Stimulated activated naive CD8-positive, alpha-beta T cell treated with anti-CD3 and anti-CD28 coated beads, Interleukin-15, Interleukin-2, amounts not matched to agents 100 ng/mL and 50 ng/mL, for 24 hours (primary cell): ENCODE data around the gene NPHP4.
"Not testable (repeated sequence)": the region's sequence is repeated elsewhere in the genome, so short reads cannot be mapped to it uniquely, and the experiment has no call there.

Experiments
- H3K27ac Mint-ChIP-seq: one replicate; pipeline ENCODE4 v1.8.0; 2021; ENCODE audit warnings: mild to moderate bottlenecking, mixed read lengths
- H3K27me3 Mint-ChIP-seq: one replicate; pipeline ENCODE4 v1.8.0; 2021; ENCODE audit warnings: mixed read lengths
- H3K36me3 Mint-ChIP-seq: one replicate; pipeline ENCODE4 v1.8.0; 2021; ENCODE audit warnings: low read depth, mixed read lengths
- H3K4me1 Mint-ChIP-seq: one replicate; pipeline ENCODE4 v1.8.0; 2021; ENCODE audit warnings: low read depth, mixed read lengths
- H3K4me3 Mint-ChIP-seq: one replicate; pipeline ENCODE4 v1.8.0; 2021; ENCODE audit warnings: mild to moderate bottlenecking, mixed read lengths
- H3K9me3 Mint-ChIP-seq: one replicate; pipeline ENCODE4 v1.8.0; 2021; ENCODE audit warnings: mixed read lengths

NPHP4 gene

DNA sequence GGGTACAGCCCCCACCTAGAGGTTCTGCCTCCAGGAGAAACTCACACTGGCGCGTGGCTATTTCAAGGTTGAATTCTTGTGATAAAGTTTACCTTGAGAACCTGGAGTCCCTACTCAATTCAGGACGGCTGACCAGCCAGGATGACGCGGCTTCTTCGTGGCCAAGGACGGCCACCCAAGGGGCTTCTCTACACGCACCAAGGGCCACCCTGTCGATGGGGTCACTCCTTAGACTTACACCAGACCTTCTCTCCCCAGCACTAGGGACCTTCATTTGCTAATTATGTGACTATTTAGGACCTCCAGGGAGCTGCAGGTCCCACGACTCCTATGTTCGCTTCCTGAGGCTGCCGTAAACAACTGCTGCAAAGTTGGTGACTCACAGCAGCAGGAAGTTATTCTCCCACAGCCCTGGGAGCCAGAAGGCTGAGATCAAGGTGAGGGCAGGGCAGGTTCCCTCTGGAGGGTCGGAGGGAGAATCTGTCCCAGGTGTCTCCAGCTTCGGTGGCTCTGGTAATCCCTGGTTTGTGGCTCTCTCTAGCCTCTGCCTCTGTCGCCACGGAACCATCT, 135.9 kb downstream of the NPHP4 start:
- Mint-ChIP-seq H3K36me3 (no peaks in the 10 kb centered on the region), H3K4me1 (no peaks in the 10 kb centered on the region), H3K9me3 (no peaks in the 10 kb centered on the region), H3K27me3 (no peaks in the 10 kb centered on the region), H3K4me3 (no peak overlapping the region), H3K27ac (no peak overlapping the region)

DNA sequence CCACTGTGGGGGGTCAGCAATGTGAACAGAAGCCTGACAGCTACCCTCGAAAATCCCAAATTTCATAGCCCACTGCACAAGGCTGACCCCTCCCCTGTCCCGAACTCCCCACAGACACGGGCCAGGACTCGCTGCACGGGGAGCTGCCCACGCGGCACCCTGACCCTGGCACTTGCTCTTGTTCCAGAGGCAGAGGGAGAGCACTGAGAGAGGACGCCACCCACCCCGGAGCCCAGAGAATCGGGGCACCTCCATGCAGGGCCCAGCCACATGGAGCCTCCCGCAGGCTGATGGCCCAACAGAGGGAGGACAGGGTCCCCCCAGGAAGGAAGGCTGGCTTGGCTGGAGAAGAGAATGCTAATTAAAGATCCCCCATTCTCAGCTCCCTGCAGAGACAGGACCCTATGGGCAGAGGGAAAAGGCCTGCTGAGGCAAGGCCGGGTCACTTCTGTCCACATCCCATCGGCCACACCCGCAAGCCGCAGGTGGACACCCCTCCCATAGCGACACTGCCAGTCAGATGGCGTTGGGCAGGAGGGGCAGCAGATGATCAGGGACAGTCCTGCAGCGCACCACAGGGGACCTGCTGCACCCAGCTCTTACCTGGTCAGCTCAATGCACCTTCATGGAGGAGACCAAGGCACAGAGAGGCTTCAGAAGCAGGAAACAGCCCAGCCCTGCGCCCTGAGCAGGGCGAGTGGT, 136.9 kb downstream of the NPHP4 start:
- no peaks in the 10 kb centered on the region for H3K36me3 Mint-ChIP-seq
- H3K27ac Mint-ChIP-seq = no peak overlapping the region
- no peaks in the 10 kb centered on the region for H3K9me3 Mint-ChIP-seq
- no peak overlapping the region for H3K4me3 Mint-ChIP-seq
- H3K27me3 Mint-ChIP-seq = no peaks in the 10 kb centered on the region
- H3K4me1 Mint-ChIP-seq = no peaks in the 10 kb centered on the region

- no peak overlapping the region for H3K27ac Mint-ChIP-seq
- no peaks in the 10 kb centered on the region for H3K27me3 Mint-ChIP-seq
- no peak overlapping the region for H3K4me3 Mint-ChIP-seq
- H3K4me1 Mint-ChIP-seq = no peaks in the 10 kb centered on the region
- H3K9me3 Mint-ChIP-seq = no peaks in the 10 kb centered on the region
- H3K36me3 Mint-ChIP-seq = no peaks in the 10 kb centered on the region
These were observed 137.5 kb downstream of the NPHP4 start for GRCh38 chr1:5854754-5855153.

GRCh38 chr1:5853858-5854257, 138.4 kb downstream of the NPHP4 start:
- H3K27ac Mint-ChIP-seq, H3K4me1 Mint-ChIP-seq, H3K9me3 Mint-ChIP-seq, H3K36me3 Mint-ChIP-seq, H3K27me3 Mint-ChIP-seq, H3K4me3 Mint-ChIP-seq: not testable (repeated sequence)

- H3K27me3 Mint-ChIP-seq = no peaks in the 10 kb centered on the region
- no peaks in the 10 kb centered on the region for H3K9me3 Mint-ChIP-seq
- no peaks in the 10 kb centered on the region for H3K4me1 Mint-ChIP-seq
- no peak overlapping the region for H3K27ac Mint-ChIP-seq
- H3K4me3 Mint-ChIP-seq = no peak overlapping the region
- no peaks in the 10 kb centered on the region for H3K36me3 Mint-ChIP-seq
These were observed 141.7 kb downstream of the NPHP4 start for GRCh38 chr1:5850503-5850902.

GRCh38 chr1:5849550-5849949, 142.7 kb downstream of the NPHP4 start:
- Mint-ChIP-seq H3K4me3 (no peak overlapping the region), H3K9me3 (no peaks in the 10 kb centered on the region)

GRCh38 chr1:5847013-5847659, 145.1 kb downstream of the NPHP4 start:
- Mint-ChIP-seq H3K36me3 (no peaks in the 10 kb centered on the region), H3K4me3 (no peak overlapping the region), H3K4me1 (no peaks in the 10 kb centered on the region), H3K27ac (no peak overlapping the region), H3K9me3 (no peaks in the 10 kb centered on the region), H3K27me3 (no peaks in the 10 kb centered on the region)

More at GRCh38 chr1:5849550-5849949, 142.7 kb downstream of the NPHP4 start:
- no peak overlapping the region for H3K27ac Mint-ChIP-seq
- H3K36me3 Mint-ChIP-seq = no peaks in the 10 kb centered on the region
- no peaks in the 10 kb centered on the region for H3K27me3 Mint-ChIP-seq
- no peaks in the 10 kb centered on the region for H3K4me1 Mint-ChIP-seq

- no peak overlapping the region for H3K27ac Mint-ChIP-seq
- H3K36me3 Mint-ChIP-seq = no peaks in the 10 kb centered on the region
- no peaks in the 10 kb centered on the region for H3K9me3 Mint-ChIP-seq
- H3K27me3 Mint-ChIP-seq = no peaks in the 10 kb centered on the region
- no peaks in the 10 kb centered on the region for H3K4me1 Mint-ChIP-seq
- H3K4me3 Mint-ChIP-seq = no peak overlapping the region
These were observed 146.8 kb downstream of the NPHP4 start for GRCh38 chr1:5845376-5845775.

GRCh38 chr1:5844442-5844841, 147.8 kb downstream of the NPHP4 start:
- no peaks in the 10 kb centered on the region for H3K9me3 Mint-ChIP-seq
- no peak overlapping the region for H3K27ac Mint-ChIP-seq
- no peak overlapping the region for H3K4me3 Mint-ChIP-seq
- no peaks in the 10 kb centered on the region for H3K4me1 Mint-ChIP-seq
- no peaks in the 10 kb centered on the region for H3K36me3 Mint-ChIP-seq
- no peaks in the 10 kb centered on the region for H3K27me3 Mint-ChIP-seq

- H3K27me3 Mint-ChIP-seq = no peaks in the 10 kb centered on the region
- H3K9me3 Mint-ChIP-seq = no peaks in the 10 kb centered on the region
- no peaks in the 10 kb centered on the region for H3K4me1 Mint-ChIP-seq
- H3K36me3 Mint-ChIP-seq = no peaks in the 10 kb centered on the region
- H3K4me3 Mint-ChIP-seq = no peak overlapping the region
- no peak overlapping the region for H3K27ac Mint-ChIP-seq
These were observed 148.6 kb downstream of the NPHP4 start for GRCh38 chr1:5843521-5844096.

- no peaks in the 10 kb centered on the region for H3K4me1 Mint-ChIP-seq
- H3K9me3 Mint-ChIP-seq = no peaks in the 10 kb centered on the region
- H3K27me3 Mint-ChIP-seq = no peaks in the 10 kb centered on the region
- H3K36me3 Mint-ChIP-seq = no peaks in the 10 kb centered on the region
- no peak overlapping the region for H3K27ac Mint-ChIP-seq
- H3K4me3 Mint-ChIP-seq = no peak overlapping the region
These were observed 149.5 kb downstream of the NPHP4 start for GRCh38 chr1:5842679-5843078.

GRCh38 chr1:5840551-5841001, 151.6 kb downstream of the NPHP4 start:
- no peak overlapping the region for H3K4me3 Mint-ChIP-seq
- no peak overlapping the region for H3K27ac Mint-ChIP-seq
- no peaks in the 10 kb centered on the region for H3K4me1 Mint-ChIP-seq
- H3K9me3 Mint-ChIP-seq = no peaks in the 10 kb centered on the region
- H3K36me3 Mint-ChIP-seq = no peaks in the 10 kb centered on the region
- no peaks in the 10 kb centered on the region for H3K27me3 Mint-ChIP-seq

GRCh38 chr1:5839881-5840550, 152.2 kb downstream of the NPHP4 start:
- H3K9me3 Mint-ChIP-seq = no peaks in the 10 kb centered on the region
- no peaks in the 10 kb centered on the region for H3K27me3 Mint-ChIP-seq
- no peak overlapping the region for H3K4me3 Mint-ChIP-seq
- H3K4me1 Mint-ChIP-seq = no peaks in the 10 kb centered on the region
- no peak overlapping the region for H3K27ac Mint-ChIP-seq
- no peaks in the 10 kb centered on the region for H3K36me3 Mint-ChIP-seq

- H3K27me3 Mint-ChIP-seq = no peaks in the 10 kb centered on the region
- no peaks in the 10 kb centered on the region for H3K9me3 Mint-ChIP-seq
- no peak overlapping the region for H3K27ac Mint-ChIP-seq
- no peaks in the 10 kb centered on the region for H3K36me3 Mint-ChIP-seq
- no peak overlapping the region for H3K4me3 Mint-ChIP-seq
- H3K4me1 Mint-ChIP-seq = no peaks in the 10 kb centered on the region
These were observed 152.9 kb downstream of the NPHP4 start for GRCh38 chr1:5839161-5839880.
